HG03432 (cell line): Measurements from ENCODE around the gene SFT2D1.

Experiments
- ATAC-seq: cut with Tn5 transposase; IDR thresholded peaks from one replicate; pipeline ENCODE4 v1.9.1; 2021; ENCODE audit warnings: mild to moderate bottlenecking, moderate library complexity; ENCODE audit not compliant: unreplicated experiment

Gene SFT2D1

DNA sequence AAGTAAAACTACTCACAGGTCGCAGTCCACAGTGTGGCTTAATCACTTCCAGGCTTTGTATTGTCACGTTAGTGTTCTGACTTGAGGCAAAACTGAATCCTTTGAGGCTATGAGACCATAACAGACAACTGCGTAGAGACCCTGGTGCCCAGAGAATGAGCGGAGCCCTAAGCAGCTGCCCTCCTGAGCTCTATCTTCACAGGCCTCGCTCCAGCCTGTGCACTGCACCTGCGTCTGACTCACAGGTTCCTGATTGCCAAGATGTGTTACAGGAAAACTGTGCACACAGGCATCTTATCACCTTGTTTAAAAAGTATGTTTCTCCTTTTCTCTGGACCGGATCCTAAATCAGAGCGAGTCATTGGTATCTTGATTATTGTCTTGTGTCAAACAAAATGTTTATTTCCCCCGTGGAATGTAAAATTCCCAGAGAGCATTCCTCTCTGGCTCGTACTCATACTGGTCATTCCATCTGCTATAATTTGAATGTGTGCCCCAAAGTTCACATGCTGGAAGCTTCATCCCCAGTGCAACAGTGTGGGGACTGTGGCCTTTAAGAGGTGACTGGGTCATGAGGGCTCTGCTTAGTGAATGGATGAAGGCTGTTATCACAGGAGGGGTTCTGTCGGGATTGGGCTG, 59.8 kb downstream of the SFT2D1 start:
- no peak for ATAC-seq

- peak; percentile 70 for ATAC-seq
Observed at GRCh38 chr6:166281104-166281503, 61.2 kb downstream of the SFT2D1 start.

- no peak for ATAC-seq
Observed at GRCh38 chr6:166279393-166279679, 63.0 kb downstream of the SFT2D1 start.

DNA sequence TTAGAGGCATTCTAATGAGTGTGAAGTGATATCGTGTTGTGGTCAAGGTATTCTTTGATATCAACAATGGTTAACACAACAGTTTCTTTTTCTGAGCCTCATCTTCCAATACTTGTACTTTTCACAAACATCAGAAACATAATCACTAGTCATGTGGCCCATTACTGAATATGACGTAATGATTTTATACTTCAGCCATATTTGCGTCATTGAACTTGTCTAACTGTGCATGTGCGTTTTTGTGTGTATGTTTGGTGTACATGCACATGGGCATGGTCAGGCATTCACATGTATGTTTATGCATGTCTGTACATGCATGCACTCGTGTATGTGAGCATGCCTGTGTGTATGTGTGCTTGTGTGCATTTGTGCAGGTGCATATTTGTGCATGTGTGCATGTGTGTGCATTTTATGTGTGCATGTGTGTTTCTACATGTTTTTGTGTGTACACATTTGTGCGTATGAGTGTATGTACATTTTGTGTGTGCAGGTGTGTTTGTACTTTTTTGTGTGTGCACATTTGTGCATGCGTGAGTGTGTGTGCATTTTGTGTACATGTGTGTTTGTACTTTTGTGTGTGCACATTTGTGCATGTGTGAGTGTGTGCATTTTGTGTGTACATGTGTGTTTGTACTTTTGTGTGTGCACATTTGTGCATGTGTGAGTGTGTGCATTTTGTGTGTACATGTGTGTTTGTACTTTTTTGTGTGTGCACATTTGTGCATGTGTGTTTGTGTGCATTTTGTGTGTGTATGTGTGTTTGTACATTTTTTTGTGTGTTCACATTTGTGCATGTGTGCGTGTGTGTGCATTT, 63.6 kb downstream of the SFT2D1 start:
- no peak for ATAC-seq

- peak; percentile 36 for ATAC-seq
Observed at GRCh38 chr6:166277892-166278578, 64.3 kb downstream of the SFT2D1 start.

DNA sequence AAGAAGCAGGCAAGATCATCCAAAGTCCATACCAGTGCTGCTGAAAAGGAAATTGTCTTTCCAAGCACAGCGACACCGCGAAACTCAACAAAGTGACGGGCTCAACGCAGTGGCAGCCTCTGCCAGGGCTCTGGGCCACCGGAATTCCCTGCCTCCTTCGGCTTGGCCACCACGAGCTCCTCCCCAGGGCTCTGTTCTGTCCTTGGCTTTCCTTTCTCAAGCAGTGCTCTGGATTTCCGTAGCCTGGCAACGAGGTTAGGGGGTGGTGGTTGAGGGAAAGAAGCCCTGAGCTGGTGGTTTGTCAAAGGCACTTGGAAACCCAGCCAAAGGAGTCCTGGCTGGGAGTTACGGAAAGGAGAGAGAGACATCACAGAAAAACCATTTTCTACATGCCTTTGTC, 65.3 kb downstream of the SFT2D1 start:
- no peak for ATAC-seq

GRCh38 chr6:166275714-166276166, 66.6 kb downstream of the SFT2D1 start:
- peak; percentile 84 for ATAC-seq

- ATAC-seq: no peak
Observed at GRCh38 chr6:166274739-166275370, 67.5 kb downstream of the SFT2D1 start.

DNA sequence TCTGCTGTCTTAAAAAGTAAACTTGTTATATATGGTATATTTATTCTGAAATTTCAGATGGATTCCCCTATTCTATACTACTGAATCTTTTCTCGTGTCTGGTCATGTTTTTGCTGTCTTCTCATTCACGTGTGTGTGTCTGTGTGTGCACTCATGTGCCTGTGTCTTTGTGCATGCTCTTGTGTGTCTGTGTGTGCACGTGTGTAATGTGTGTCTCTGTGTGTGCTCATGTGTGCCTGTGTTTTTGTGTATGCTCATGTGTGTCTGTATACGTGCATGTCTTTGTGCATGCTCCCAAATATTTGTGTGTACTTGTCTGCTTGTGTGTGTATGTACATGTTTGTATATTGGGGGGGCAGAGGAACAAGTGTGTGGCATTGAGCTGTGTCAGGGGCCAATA, 68.2 kb downstream of the SFT2D1 start:
- no peak for ATAC-seq

- ATAC-seq: no peak
Observed at GRCh38 chr6:166271376-166271765, 71.0 kb downstream of the SFT2D1 start.

- no peak for ATAC-seq
Observed at GRCh38 chr6:166270706-166271375, 71.5 kb downstream of the SFT2D1 start.
